ENCODE measurements around the gene IZUMO1R. TPM values are rescaled to one million over a fixed set of nuclear protein-coding genes. Genes with fewer than 3 reads are reported as not detected.
"Not testable (repeated sequence)": the region's sequence is repeated elsewhere in the genome, so short reads cannot be mapped to it uniquely, and the experiment has no call there.

Gene IZUMO1R
- polyA plus RNA-seq, 12 donors, result not detected

GRCh38 chr11:94325681-94326080 is 21.3 kb downstream of the IZUMO1R start:
- DNase-seq, result no peak

- no peak for DNase-seq
Measured at GRCh38 chr11:94326947-94327346, 22.6 kb downstream of the IZUMO1R start.

GRCh38 chr11:94328587-94329080 is 24.3 kb downstream of the IZUMO1R start:
- DNase-seq, result no peak

- DNase-seq, result no peak
Measured at GRCh38 chr11:94329501-94329900, 25.1 kb downstream of the IZUMO1R start.

GRCh38 chr11:94330789-94331188 is 26.4 kb downstream of the IZUMO1R start:
- no peak for DNase-seq

- no peak for DNase-seq
Measured at GRCh38 chr11:94332814-94333213, 28.4 kb downstream of the IZUMO1R start.

- no peak for DNase-seq
Measured at GRCh38 chr11:94336033-94336432, 31.7 kb downstream of the IZUMO1R start.

- no peak for DNase-seq
Measured at GRCh38 chr11:94338651-94339050, 34.3 kb downstream of the IZUMO1R start.

GRCh38 chr11:94342250-94342649 is 37.9 kb downstream of the IZUMO1R start:
- DNase-seq, result no peak

GRCh38 chr11:94343495-94343894 is 39.1 kb downstream of the IZUMO1R start:
- no peak for DNase-seq

- DNase-seq, result not testable (repeated sequence)
Measured at GRCh38 chr11:94346311-94346710, 41.9 kb downstream of the IZUMO1R start.

- not testable (repeated sequence) for DNase-seq
Measured at GRCh38 chr11:94350850-94351563, 46.6 kb downstream of the IZUMO1R start.

Other genes with a start within 250 kb of the IZUMO1R start
- 10 to 100 TPM in 11 of 12 donors, not detected in 1; 18.5 to 33.8 (median 25.4) TPM for gene PANX1, start 175.7 kb upstream of the IZUMO1R start, polyA plus RNA-seq (ENCODE audit: insufficient read length in 12 of 12)
- gene GPR83, start 96.8 kb downstream of the IZUMO1R start, polyA plus RNA-seq (ENCODE audit: insufficient read length in 12 of 12), result under 1 TPM in 10 of 12 donors, not detected in 2; 0.05 to 0.37 (median 0.19) TPM
- gene MRE11, start 189.3 kb downstream of the IZUMO1R start, polyA plus RNA-seq (ENCODE audit: insufficient read length in 12 of 12), result 10 to 100 TPM in 10 of 12 donors, 1 to 10 TPM in 1, not detected in 1; 9.9 to 25.8 (median 17.0) TPM
- 10 to 100 TPM in 11 of 12 donors, not detected in 1; 11.4 to 42.6 (median 15.7) TPM for gene ANKRD49, start 189.4 kb downstream of the IZUMO1R start, polyA plus RNA-seq (ENCODE audit: insufficient read length in 12 of 12)
- gene C11orf97, start 207.9 kb downstream of the IZUMO1R start, polyA plus RNA-seq (ENCODE audit: insufficient read length in 12 of 12), result not detected
- gene FUT4, start 239.3 kb downstream of the IZUMO1R start, polyA plus RNA-seq (ENCODE audit: insufficient read length in 12 of 12), result 1 to 10 TPM in 11 of 12 donors, not detected in 1; 4.1 to 7.3 (median 6.1) TPM